Activated CD4-positive, alpha-beta T cell treated with anti-CD3 and anti-CD28 coated beads for 48 hours (primary cell): ENCODE measurements around the gene KIAA1614.

Source experiments
- DNase-seq: peaks from one replicate; pipeline ENCODE4 v3.0.0-alpha.2; 2020

Gene KIAA1614

DNA sequence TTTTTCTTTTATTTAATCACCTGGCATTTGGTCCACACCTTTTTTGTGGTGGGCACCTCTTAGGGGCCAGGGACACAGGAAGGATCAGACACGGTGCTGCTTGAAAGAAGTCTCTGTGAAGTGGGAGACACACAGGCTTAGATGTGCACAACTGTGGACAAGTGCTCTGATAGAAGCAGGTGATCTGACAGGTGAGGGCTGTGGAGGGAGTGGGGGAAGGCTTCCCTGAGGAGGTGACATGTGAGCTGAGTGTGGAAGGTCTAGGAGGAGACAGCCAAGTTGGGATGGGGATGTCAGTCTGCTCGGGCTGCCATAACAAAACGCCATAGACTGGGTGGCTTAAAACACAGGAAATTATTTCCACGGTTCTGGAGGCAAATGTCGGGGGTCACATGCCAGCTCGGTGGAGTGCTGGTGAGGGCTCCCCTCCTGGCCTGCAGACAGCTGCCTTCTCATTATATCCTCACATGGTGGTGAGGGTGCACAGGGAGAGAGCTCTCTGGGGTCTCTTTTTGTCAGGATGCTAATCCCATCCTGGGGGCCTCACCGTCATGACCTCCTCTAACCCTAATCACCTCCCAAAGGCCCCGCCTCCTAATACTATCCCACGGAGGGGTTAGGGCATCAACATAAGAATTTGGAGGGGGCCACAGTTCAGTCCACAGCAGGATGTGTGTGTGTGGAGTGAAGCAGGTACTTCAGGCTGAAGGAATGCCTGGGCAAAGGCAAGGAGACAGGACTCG is 5.2 kb upstream of the KIAA1614 start:
- DNase-seq = no peak

DNA sequence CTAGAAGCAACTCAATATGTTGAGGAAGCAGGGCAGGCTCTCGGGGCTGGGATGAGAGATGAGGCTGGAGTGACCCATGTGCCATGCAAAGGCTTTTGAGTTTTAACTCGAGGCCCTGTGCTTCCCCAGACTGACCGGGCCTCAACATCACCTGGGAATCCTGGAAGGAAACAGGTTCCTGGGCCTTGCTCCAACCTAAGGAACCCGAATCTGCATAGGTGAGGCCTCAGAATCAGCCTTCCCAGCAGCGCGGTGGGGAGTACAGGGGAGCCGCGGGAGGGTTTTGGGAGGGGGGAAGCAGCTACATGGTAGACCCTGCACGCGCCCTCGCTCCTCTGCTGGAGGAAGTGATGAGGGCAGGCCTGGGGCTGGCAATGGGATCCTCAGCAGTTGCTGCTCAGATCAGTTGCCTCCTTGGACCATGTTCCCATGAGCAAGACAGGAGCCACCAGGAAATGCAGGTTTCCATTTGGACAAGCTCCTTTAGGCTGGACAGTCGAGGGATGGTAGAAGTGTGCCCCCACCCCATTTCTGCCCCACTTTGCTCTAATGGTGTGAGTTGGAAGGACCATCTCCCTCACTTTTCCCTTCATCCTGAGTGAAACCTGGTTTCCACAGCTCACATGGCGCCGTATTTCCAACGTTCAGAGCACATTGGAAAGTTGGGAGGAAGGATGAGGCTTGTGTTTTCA is 4.5 kb upstream of the KIAA1614 start:
- no peak for DNase-seq

DNA sequence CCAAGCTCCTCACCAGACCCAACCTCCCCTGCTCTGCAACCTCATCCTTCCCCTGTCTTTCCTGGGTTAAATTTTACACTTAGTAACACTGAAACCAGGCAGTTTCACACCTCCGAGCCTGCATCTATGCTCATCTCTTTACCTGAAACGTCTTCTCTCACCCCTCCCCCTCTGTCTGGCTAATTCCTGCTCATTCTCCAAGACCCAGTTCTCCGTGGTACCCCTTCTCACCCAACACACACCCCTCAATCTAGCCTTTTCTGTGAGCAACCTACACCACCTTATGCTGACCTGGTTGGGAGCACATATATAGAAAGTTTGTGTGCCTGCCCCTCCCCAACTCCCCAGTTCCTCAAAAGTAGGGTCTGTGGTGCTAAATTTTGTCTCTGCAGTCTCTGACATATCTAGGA is 3.7 kb upstream of the KIAA1614 start:
- DNase-seq = no peak

DNA sequence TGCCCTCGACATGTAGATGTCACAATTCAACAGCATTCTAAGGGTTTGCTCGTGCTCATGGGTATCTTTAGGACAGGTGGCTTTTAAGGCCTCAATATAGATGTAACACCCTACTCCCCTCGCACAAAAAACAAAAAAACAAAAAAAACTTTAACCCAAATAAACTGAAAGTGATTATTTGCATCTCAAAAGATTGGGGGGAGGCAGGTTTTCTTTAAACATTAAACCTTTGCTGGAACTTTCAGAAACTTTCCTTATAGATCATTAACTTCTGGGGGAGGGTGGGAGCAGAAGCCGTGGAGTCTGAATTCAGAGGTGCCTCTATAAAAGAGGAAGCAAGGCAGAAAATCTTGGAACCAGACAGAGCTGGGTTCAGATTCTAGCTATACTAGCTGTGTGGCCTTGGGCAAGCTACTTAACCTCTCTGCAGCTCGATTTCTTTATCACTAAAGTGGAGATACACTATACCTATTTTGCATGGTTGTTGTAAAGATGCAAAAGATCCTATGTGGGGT is 3.2 kb upstream of the KIAA1614 start:
- no peak for DNase-seq

DNA sequence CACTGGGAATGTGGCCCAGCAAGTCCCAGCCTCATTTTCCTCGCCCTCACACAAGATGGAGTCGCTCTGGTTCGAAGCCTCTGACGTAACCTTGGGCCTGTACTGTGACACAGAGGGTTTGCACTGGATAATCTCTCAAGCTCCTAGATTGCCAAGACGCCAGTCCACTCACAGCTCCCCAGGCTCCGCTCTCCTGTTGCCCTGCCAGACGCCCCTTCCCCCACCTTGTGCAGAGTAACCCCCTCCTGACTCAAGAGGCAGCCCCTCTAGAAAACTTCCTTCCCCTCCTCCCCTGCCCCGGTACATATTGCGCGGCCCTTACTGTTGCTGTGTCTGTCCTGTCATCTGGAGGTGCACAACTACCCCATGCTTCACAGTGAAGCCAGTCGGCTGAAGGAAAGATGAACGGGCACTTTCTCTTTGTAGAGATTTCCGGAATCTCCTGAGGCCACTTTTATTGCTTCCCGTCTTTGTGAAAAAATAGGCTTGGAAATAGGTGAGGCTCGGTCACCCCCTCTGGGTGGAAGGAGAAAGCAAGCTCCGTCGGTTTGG is 981 bp upstream of the KIAA1614 start:
- DNase-seq = no peak

DNA sequence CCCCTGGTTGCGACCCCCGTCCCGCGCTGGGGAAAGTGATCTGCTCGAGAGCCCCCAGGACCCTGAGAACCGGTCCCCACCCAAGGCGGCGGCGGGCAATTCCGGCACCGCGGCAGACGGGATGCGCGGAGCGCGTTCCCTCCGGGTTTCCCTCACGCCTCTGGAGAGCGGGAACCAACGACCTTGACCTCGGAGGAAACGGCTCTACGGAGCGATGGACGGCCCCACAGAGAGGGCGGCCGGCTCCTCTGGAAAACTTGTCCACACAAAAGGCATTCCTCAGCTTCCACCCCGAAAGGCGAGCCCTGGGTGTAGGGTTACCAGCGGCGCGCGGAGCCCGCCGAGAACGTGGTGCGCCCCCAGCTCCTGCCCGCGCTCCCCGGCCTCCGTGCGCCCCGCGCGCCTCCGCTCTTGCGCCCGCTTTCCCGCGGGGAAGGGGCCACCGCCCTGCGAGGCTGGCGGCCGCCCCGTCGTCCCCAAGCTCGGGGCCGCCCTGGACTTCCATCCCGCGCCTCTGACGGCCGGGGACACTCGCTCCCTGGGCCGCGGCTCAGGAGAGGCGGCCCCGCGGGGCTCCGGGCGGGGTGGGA is 391 bp upstream of the KIAA1614 start:
- DNase-seq = no peak

DNA sequence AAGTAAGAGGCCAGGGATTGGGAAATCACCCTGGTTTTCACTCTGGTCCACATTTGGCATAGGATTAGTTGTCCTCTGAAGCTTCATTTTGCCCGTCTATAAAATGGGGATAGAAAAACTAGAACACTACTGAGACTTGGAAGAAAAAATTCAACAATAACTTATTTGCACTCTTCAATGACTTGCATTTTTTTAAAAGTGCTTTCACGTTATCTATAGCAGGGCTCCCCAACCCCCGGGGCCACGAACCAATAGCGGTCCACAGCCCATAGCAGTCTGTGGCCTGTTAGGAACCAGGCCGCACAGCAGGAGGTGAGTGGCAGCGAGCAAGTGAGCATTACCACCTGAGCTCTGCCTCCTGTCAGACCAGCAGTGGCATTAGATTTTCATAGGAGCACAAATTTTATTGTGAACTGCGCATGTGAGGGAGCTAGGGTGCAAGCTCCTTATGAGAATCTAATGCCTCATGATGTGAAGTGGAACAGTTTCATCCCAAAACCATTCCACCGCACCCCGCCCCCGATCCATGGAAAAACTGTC is 2.8 kb downstream of the KIAA1614 start:
- no peak for DNase-seq

DNA sequence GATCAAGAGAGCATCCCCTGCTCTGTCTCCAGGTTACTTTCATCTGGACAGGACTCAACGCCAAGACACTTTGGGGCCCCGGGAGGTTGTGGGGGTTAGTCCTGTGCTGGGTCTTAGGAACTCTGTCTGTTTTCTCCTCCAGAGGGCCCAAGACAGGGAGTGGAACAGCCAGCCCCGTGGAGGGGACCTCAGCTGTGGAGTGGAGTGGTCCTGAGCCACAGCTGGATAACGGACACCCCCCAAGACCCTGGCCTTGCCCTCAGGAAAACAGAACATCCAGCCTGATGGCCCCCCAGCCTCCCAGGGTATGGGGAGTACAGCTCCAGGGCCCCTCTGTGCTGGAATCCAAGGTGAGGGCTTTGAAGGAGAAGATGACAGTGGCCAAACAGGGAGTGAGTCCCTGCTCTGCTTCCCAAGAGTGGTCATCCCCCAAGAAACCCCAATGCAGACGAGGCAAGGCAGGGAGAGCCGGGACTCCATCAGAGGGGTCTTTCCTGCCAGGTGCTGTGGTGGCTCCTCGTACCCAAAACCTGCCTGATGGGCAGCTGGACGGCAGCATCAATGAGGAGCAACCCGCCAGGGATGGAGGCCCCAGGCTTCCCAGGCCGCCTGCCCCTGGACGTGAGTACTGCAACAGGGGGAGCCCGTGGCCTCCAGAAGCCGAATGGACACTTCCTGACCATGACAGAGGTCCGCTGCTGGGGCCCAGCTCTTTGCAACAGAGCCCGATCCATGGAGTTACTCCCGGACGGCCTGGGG is 3.5 kb downstream of the KIAA1614 start:
- no peak for DNase-seq

DNA sequence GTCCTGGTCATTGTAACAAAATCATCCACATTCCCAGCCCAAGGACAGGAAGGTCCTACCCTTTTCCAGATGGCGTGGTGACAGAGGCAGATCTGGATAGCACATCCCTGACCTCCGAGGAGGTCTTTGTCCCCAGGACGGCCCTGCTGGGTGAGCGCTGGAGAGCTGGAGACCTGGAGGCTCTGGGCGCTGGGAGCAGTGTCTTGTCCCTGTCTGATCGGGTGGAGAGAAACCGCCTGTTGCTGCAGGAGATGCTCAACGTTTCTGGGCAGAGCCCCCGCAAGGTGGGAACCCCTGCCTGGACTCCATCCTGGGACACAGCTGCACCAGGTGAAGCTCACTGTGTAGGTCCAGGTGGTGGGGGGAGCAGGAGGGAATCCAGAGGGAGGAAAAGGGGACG is 4.1 kb downstream of the KIAA1614 start:
- no peak for DNase-seq

DNA sequence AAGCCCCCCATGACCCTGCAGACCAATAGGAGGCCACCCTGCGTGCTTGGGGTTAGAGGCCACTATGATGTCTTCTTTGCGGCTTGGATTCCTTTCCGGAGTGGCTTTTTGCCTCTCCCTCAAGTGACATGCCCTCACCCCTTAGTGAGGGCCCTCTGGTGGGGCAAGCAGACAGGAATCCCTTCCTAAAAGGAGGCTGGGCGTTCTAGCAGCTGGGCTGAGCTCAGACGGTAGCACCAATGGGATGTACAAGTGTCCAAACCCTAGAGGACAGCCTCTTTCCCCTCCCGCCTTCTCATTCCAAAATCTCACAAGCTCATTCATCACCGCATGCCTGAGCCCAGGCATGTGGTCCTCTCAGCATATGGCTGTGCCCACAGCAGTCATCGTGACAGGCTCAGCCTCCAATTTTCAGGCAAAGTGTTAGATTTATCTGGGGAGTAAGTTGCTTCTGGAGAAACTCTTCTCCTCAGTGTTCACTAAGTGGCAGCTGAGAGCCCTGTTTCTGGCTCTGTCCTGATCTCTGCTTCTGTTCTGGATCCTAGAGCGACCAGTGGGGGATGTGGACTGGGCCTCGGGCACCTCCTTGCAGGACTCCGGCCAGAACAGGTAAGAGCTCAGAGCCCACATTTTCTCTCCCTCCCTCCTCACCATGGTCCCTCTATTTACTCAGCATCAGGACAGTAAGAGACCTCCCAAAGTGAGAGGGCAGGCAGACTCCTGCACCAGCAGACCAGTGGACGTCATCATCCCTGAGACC is 4.8 kb downstream of the KIAA1614 start:
- no peak for DNase-seq

DNA sequence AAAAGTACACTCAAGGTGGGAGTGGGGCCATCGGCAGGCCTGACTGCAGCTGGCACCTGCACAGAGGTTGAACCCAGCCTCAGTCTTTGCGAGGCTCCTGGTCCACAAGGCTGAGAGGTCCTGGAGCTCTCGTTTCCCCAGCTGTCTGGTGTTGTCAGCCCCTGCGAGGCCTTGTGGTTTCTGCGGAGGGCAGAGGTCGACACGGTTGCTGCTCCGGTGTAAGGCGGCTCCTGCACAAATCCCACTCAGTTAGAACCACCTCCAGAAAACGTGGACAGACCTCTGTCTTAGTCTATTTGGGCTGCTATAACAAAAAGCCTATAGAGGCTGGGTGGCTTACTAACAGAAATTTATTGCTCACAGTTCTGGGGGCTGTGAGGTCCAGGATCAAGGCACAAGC is 5.8 kb downstream of the KIAA1614 start:
- DNase-seq = no peak

DNA sequence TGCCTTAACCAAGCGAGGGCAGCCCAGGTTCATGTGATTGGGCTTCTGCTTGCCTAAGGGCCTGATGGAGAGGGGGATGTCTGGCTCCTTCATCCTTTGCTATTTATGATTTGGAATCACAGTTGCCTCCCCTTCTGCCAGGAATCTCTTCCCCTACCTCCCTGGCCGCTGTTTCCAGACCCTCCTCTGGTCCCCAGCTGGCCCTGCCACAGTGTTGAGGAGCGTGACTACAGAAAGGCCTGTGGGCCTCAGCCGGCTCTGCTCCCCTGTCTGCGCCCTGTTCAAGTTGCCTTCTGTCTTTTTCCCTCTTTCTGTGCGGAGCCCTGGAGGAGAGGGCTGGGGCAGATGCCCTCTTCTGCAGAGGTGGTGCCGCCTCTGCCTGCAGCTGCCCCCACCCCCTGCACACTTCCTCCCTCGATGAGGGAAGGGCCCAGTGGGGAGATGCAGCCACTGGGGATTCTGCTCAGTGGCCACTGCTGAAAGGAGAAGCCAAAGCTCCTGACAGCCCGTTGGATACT is 6.5 kb downstream of the KIAA1614 start:
- no peak for DNase-seq

DNA sequence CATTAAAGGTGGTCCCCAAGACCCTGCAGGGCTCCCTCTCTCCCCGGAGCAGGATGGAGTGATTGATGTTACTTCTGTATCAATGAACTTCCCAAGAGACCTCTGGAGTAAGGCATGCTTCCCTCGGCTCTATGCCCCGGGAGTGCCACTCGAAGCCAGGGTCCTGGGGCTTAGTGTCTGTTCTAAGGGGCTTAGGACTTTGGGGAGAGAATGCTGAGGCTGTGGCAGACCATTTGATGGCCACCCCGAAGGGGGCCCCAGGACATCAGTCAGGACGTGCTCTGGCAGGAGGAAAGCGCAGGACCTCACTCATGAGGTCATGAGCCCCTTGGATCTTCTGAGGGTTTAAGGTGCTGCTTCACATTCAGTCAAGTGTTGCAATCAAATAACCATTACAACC is 7.5 kb downstream of the KIAA1614 start:
- no peak for DNase-seq

DNA sequence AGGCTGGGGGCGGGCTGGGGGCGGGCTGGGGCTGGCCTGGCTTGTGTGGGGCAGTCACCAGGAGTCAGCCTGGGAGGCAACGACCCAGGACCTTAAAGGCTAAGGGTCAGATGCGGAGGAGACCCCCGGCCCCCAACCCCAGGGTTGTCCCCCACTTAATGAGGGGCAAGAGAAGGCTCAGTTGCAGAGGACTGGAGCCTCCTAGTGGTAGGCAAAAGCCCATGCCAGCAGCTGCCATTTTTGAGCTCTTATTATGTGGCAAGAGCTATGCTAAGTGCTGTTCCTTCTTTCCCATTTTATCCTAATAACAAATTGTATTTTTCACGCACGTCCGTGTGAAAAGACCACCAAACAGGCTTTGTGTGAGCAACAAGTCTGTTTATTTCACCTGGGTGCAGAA is 8.0 kb downstream of the KIAA1614 start:
- DNase-seq = no peak

DNA sequence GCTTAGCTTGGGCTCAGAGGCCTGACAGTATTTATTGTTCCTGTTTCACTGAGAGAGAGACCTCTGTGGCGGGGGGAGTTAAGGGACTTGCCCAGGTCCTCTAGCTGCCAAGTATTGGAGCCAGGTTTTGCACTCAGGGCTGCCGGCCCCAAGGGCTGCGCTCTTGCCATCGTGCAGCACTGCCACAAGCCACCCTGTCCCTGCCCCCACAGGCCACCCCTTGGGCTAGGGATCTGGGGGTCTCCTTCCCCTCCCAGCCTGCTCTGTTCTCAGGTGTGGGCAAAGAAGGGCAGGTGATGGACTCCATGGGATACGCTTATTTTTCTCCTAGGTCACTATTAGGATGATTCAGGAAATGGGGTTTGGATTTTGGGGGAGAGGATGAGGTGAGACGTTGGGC is 8.7 kb downstream of the KIAA1614 start:
- DNase-seq = no peak

DNA sequence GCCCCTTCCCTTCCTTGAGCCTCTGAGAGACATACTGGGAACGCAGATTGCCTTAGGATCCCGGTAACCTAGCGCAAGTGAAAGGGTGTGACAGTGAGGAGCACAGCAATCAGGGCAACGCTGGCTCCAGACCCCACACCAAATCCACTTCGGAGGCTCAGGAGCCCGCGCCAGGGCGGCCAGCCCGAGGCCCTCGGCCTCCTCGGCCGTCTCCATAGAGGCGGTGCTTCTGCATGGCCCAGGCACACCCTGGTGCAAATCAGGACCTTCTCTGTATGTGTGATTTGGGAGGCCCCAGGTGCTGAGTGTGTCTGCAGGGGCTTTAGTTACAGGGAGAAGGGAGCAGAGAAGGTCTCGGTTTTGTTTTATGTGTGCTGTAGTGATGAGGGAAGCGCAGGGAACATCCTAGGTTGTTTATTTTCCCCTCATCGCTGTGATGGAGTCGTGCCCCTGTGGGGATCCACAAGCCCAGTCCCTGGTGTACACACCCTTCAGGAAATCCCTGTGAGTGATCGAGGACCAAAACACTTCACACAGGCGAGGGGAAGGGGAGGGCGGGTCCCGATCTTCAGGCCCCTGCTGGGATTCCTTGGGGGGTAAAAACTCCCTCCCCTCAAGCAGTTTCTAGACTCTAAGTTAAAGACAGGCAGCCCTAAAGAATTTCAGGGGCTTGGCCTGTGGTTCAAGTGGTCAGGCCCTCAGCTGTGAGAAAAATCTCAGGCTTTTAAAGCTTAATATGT is 9.4 kb downstream of the KIAA1614 start:
- DNase-seq = no peak

DNA sequence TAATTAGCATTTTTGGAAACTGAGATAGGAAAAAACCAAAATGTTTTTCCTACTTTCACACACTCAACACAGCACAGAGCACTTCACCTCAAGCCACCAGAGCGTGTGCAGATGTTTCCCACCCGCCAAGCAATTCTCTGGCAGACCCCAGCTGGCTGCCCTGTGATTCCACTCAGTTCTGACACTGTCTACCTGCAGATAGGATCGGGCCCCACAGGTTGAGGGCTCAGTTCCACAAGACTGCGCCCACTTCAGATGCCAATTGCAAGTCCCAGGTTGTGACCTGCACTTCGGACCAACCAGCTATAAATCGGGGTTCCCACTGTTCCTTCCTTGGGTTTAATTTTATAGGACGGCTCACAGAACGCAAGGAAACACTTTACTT is 9.9 kb downstream of the KIAA1614 start:
- no peak for DNase-seq

DNA sequence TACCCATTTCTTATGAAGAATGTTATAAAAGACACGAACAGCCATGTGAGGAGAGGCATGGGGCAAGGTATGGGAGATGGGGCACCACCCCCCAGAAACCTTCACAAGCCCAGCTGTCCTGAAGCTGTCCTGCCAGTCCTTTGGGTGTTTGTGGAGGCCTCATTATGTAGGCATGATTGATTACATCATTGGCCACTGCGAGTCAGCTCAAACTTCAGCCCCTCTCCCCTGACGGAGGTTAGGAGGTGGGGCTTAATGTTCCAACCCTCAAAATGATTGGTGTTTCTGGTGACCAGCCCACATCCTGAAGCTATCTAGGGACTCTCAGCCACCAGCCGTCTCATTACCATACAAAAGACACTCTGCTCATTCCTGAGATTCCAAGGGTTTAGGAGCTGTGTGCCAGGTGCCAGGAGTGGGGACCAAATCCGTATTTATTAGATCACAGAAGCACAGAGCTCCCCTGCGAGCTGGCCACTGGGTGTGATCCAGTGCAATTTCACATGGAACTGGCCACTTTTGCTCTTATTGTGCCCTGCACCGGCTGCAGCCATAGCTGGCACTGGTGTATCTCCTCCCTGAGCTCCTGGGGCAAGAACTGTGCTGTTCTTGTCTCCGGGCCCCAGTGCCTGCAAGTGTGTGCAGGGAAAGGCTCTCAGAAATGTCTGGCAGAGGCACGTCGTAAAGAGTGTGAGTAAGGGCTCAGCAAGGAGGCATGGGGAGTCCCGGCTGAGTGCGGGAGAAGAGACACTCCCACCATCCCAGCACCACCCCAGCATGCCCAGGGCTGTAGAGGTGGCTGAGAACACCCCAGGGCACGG is 10.5 kb downstream of the KIAA1614 start:
- DNase-seq = no peak

DNA sequence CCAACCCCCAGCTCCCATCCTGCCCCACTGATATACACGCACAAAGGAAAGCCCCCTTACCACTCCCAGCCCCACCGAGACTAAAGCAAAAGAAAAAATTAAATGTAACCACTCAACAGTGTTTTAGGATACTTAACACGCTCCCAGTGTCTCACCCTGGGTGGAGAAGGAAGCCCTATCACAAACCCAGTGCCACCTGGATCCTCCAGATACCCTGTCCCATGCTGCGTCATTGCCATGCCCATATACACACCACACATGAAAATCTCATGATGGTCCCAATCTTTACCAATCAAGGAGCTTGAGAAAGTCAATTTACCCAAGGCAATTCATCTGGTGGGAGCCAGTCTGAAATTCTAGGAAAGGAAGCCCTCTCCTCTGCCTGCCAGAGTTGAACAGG is 11.2 kb downstream of the KIAA1614 start:
- no peak for DNase-seq

DNA sequence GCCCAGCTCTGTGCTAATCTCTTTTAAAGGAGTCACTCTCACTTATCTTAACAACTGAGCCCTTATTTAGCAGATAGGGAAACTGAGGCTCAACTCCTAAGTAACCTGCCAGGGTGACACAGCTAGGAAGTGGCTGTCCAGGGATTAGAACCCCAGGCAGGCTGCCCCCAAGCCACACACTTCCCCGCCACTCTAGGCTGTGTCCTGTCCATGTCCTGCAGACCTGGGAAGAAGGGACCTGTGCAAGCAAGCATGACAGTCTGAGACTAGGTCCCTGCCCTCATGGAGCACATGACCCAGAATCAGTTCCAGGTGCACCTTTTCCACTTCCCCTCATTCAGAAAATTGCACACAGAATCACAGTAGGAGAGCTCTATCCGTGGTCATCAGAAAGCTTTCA is 12.2 kb downstream of the KIAA1614 start:
- no peak for DNase-seq
